ENCODE measurements around the gene SDR42E2. TPM values are rescaled to one million over a fixed set of nuclear protein-coding genes. Genes with fewer than 3 reads are reported as not detected.

SDR42E2 gene
- total RNA-seq, 2 experiments from 2014 or later, result 0.15 TPM; not detected in 1

Other genes starting within 250 kb of the SDR42E2 start
- 100 to 1,000 TPM; 356 to 378 TPM for gene UQCRC2, start 209.1 kb upstream of the SDR42E2 start, total RNA-seq
- gene PDZD9, start 161.4 kb upstream of the SDR42E2 start, total RNA-seq, result not detected
- 1 to 10 TPM; 6.5 to 6.7 TPM for gene MOSMO, start 154.4 kb upstream of the SDR42E2 start, total RNA-seq
- not detected for gene VWA3A, start 70.0 kb upstream of the SDR42E2 start, total RNA-seq
- 1 to 10 TPM; 9.8 to 10.0 TPM for gene EEF2K, start 43.8 kb downstream of the SDR42E2 start, total RNA-seq
- gene POLR3E, start 134.9 kb downstream of the SDR42E2 start, total RNA-seq, result 10 to 100 TPM; 72.9 to 74.7 TPM
- gene CDR2, start 212.1 kb downstream of the SDR42E2 start, total RNA-seq, result 10 to 100 TPM; 42.5 to 42.8 TPM